HG03432 (cell line): Measurements from ENCODE around the gene NUP205.
A peak's percentile ranks its signal among the peaks of the same experiment; 100 is the strongest.

Experiments used
- ATAC-seq: cut with Tn5 transposase; IDR thresholded peaks from one replicate; pipeline ENCODE4 v1.9.1; 2021; ENCODE audit warnings: mild to moderate bottlenecking, moderate library complexity; ENCODE audit not compliant: unreplicated experiment

NUP205 gene

GRCh38 chr7:135541029-135541428 lies 16.7 kb upstream of the NUP205 start:
- ATAC-seq = no peak

DNA sequence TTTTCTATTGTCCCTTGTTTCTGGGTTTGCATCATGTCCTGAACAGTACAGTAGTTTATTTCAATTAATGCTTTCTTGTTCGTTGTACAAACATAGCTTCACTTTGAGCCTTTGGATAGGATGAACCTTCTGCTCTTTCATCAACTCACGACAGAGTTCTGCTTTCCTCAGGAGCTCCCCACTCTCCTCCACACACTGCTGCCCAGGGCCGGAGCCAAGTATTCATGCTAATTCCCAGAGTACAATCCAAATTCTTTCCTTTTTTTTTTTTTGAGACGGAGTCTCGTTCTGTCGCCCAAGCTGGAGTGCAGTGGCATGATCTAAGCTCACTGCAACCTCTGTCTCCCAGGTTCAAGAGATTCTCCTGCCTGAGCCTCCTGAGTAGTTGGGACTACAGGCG lies 7.5 kb upstream of the NUP205 start:
- ATAC-seq = no peak

DNA sequence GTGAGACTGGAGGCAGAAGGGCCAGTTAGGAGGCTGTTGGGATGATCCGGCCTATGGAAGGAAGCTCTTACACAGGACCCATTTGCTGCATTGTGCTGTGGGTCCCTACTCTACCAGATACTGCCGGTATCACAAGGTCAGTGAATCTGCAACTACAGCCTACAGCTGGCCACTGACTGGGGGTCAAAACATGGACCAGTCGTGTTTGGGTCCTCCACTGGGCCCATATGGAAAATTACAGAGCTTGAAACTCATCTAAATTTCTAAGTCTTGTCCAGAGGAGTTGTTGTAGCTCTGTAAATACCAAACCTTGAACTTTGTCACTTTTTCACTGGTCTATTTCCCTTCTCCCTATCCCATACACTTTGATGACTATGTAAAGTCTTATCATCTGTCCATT lies 5.6 kb upstream of the NUP205 start:
- no peak for ATAC-seq

- ATAC-seq = no peak
Measured at GRCh38 chr7:135553346-135553745, 4.4 kb upstream of the NUP205 start.

DNA sequence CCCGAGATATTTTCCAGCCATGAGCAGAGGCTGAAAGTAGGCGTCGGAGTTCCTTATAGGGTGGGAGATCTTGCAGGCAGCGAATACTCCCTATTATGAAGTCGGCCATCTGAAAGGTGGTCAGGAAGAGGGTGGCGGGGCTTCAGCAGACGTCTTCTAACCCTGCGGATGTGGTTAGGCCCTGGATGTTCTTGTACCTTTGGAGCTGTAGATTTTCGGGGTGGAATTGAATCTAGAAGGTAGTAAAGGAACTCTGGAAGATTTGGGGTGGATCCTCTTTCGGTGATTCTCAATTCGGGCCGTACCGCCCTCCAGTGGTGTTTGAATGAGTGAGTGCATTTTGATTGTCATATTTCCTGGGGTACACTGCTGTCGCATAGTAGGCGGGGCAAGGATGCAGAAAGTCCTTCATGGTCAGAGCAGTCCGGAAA lies 635 bp downstream of the NUP205 start:
- ATAC-seq = peak; percentile 71

GRCh38 chr7:135558881-135559280 lies 1.2 kb downstream of the NUP205 start:
- no peak for ATAC-seq

DNA sequence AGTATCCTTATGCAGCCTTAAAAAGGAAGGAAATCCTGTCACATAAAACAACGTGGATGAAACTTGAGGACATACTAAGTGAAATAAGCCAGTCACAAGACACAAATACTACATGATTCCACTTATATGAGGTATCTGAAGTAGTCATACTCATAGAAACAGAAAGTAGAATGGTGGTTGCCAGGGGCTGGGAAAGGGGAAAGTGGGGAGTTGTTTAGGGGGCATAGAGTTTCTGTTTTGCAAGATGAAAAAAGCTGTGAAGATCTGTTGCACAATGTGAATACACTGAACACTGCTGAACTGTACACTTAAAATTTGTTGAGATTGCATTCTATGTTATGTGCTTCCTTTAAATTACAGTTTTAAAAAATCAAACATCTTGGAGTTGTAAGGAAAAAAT lies 2.9 kb downstream of the NUP205 start:
- no peak for ATAC-seq

- no peak for ATAC-seq
Measured at GRCh38 chr7:135562720-135563119, 5.0 kb downstream of the NUP205 start.

DNA sequence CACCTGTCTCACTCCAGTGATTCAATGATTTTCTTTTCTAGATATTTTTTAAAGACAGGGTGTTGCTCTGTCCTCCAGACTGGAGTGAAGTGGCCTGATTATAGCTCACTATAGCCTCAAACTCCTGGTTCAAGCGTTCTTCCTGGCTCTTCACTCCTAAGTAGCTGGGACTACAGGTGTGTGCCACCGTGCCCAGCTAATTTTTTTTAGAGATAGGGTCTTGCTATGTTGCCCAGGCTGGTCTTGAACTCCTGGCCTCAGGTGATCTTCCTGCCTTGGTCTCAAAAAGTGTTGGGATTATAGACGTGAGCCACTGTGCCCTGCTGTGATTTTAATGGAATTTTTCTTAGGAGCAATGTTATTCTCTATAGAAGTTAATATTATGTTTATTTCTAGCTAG lies 14.1 kb downstream of the NUP205 start:
- ATAC-seq = no peak

GRCh38 chr7:135573541-135573940 lies 15.8 kb downstream of the NUP205 start:
- ATAC-seq = no peak

- ATAC-seq = peak; percentile 50
Measured at GRCh38 chr7:135575296-135575695, 17.6 kb downstream of the NUP205 start.

- no peak for ATAC-seq
Measured at GRCh38 chr7:135578569-135578968, 20.9 kb downstream of the NUP205 start.

DNA sequence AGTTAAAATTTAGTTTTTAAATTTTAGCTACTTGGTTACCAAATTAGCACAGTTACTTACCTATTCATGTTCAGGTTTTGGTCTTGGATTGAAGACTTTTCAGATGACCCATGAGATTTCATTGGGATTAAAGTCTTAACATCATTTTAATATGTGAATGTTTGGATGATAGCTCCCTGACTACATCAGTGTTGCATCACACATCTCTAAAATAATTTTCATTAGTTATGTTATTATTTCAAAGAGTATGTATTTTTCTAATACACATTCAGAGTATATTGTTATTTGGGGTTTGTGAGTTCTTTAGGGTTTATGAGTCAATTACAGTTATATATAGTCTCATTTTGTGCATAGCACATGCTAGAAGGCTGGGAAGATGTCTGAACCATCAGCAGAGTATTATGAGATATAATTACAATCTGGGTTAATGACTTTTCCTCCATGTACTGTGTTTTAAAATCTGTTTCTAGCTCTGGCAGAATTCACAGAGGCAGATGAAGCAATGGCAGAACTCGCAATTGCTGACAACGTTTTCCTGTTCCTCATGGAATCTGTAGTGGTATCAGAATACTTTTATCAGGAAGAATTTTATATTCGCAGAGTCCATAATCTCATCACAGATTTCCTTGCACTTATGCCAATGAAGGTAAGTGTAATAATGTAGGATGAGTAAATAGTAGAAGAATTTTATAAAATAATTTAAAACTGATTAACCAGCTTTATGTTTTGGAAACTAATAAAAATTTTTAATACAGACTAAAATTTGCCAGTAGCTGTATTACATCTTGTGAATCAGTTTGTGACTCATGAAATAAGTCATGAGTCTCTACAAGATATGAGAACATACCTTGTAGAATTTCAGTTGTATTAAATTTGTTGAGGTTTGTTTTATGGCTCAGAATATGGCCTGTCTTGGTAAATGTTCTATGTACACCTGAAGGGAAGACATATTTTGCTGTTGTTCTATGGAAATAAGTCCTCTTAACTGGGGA lies 26.9 kb downstream of the NUP205 start:
- ATAC-seq = no peak

DNA sequence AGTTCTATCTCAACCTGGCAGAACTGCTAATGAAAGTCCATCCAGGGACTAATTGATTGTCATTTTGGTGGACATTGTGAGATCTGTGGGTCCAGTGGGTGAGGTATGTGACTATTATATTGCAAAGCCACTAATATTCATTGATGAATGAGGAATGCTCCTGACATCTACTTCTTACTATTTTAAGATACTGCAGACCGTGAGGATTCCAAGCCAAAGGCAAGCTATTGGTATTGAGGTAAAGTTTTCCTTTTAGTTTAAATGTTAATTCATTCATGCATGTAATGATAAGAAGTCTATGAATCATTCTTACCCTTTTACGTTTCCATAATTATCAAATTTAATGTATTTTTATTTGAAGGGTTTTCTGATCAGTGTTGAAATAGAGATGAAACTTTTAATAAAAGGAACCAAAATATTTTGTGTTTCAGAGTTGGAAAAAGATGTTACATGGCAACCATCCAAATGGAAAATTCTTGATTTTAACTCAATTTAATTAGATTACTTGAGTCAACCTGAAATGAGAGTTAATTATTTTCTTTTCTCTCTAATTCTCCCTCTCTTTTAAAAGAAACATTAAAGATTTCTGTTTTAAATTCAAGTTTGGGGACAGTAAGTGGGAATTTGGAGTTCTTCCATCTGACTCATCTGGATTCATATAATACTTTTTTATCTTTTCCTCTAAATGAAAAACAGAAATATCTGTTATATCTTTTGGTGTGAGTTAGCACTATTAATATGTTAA lies 39.6 kb downstream of the NUP205 start:
- no peak for ATAC-seq

GRCh38 chr7:135597926-135598305 lies 40.2 kb downstream of the NUP205 start:
- no peak for ATAC-seq

DNA sequence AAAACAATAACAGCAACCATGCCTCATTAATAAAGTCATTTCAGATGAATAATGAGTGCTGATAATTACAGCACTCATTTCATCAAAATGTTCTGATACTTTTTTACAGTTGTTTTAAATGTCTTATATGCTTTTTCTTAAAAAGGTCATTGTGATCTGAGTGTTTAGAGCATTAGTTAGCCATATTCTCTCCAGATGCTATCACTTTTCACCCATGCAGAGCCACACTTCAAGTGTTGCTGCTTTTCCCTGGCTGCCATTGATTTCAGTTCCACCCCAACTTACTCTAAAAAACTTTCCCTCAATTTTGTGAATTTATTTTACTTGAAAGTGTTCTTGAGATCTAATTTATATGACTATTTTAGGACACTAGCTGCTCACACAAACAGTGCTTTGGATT lies 41.8 kb downstream of the NUP205 start:
- no peak for ATAC-seq

GRCh38 chr7:135600226-135600625 lies 42.5 kb downstream of the NUP205 start:
- ATAC-seq = no peak

- ATAC-seq = no peak
Measured at GRCh38 chr7:135601182-135601581, 43.5 kb downstream of the NUP205 start.

DNA sequence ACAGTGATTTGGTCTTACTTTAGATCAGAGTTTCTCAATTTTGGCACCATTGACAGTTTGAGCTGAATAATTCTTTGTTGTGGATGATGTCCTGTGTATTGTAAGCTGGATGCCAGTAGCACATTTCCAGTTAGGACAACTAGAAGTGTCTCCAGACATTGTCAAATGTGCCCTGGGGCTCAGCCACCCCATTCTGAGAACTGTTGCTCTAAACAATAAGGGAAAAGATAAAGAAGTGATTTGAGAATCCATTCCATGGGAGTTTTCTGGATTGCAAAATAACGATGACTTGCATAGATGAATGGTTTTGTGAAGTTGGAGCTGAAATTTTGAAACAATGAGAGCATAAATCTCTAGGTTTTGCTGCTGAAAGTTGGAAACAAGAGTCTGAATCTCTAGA lies 44.6 kb downstream of the NUP205 start:
- ATAC-seq = no peak

- ATAC-seq = no peak
Measured at GRCh38 chr7:135616136-135616535, 58.4 kb downstream of the NUP205 start.

DNA sequence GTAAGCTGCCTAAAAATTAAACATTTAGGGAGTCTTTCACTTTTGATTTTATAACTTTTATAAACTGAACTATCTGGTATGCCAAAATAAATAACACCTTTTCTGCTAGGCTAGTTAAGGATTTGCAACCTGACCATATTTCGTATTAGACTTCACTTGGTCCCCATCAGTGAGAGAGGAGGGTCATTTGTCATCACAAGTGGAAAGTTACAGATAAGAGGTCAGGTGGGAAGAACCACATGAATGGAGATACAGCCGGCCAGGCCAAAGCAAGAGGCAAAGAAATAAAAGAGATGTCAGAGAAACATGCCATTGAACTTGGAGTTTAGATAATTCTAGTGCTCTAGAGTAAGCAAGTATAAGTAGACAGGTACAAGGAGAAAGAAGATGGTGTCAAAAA lies 60.1 kb downstream of the NUP205 start:
- no peak for ATAC-seq

GRCh38 chr7:135618510-135618909 lies 60.8 kb downstream of the NUP205 start:
- ATAC-seq = no peak
